BE2C (cell line): ENCODE results near the gene IL7R.

Source experiments
- DNase-seq: peaks from one replicate; pipeline ENCODE4 v3.0.0-alpha.2; 2020
- H3K27me3 ChIP-seq: fragments of 250-450 bp; sonication (Bioruptor Pico); 2 replicates; pipeline ENCODE4 v1.5.1; 2020; ENCODE audit warnings: mild to moderate bottlenecking
- H3K36me3 ChIP-seq: fragments of 250-450 bp; sonication (Bioruptor Pico); 2 replicates; pipeline ENCODE4 v1.5.1; 2020; ENCODE audit warnings: mild to moderate bottlenecking
- H3K4me1 ChIP-seq: fragments of 250-450 bp; sonication (Bioruptor Pico); 2 replicates; pipeline ENCODE4 v1.5.1; 2020
- H3K4me3 ChIP-seq: 2 replicates; pipeline ENCODE4 v1.5.1; 2011; ENCODE audit warnings: low read depth, low read length
- H3K9me3 ChIP-seq: fragments of 250-450 bp; sonication (Bioruptor Pico); 2 replicates; pipeline ENCODE4 v1.5.1; 2020
- CTCF ChIP-seq: IDR thresholded peaks from 2 replicates; pipeline ENCODE4 v1.5.1; 2012; ENCODE audit warnings: mild to moderate bottlenecking, low read depth, low read length

The IL7R gene

GRCh38 chr5:35900972-35901695, 44.4 kb downstream of the IL7R start:
- DNase-seq, result no peak
- no peak overlapping the region for H3K4me3 ChIP-seq
- no peaks in the 10 kb centered on the region for H3K9me3 ChIP-seq
- TF ChIP-seq CTCF, result no peak
- H3K4me1 ChIP-seq, result no peaks in the 10 kb centered on the region
- 0 out of 2 replicates have a peak, but pooled peaks cover 3% of the 10 kb centered on the region for H3K27me3 ChIP-seq
- H3K36me3 ChIP-seq, result no peaks in the 10 kb centered on the region

GRCh38 chr5:35902046-35902672, 45.5 kb downstream of the IL7R start:
- H3K9me3 ChIP-seq, result no peaks in the 10 kb centered on the region
- 0 out of 2 replicates have a peak, but pooled peaks cover 3% of the 10 kb centered on the region for H3K27me3 ChIP-seq
- H3K4me3 ChIP-seq, result no peak overlapping the region
- no peak for TF ChIP-seq CTCF
- no peaks in the 10 kb centered on the region for H3K4me1 ChIP-seq
- H3K36me3 ChIP-seq, result no peaks in the 10 kb centered on the region
- no peak for DNase-seq

- H3K36me3 ChIP-seq, result no peaks in the 10 kb centered on the region
- no peak for DNase-seq
- no peaks in the 10 kb centered on the region for H3K9me3 ChIP-seq
- no peak overlapping the region for H3K4me3 ChIP-seq
- H3K4me1 ChIP-seq, result no peaks in the 10 kb centered on the region
- TF ChIP-seq CTCF, result no peak
- H3K27me3 ChIP-seq, result 0 out of 2 replicates have a peak, but pooled peaks cover 3% of the 10 kb centered on the region
These were observed 47.0 kb downstream of the IL7R start for GRCh38 chr5:35903631-35904203.

GRCh38 chr5:35904443-35905132, 47.9 kb downstream of the IL7R start:
- Histone ChIP-seq H3K4me3 (no peak overlapping the region), H3K36me3 (no peaks in the 10 kb centered on the region), H3K4me1 (no peaks in the 10 kb centered on the region), H3K9me3 (no peaks in the 10 kb centered on the region), H3K27me3 (0 out of 2 replicates have a peak, but pooled peaks cover 3% of the 10 kb centered on the region)
- no peak for DNase-seq
- no peak for TF ChIP-seq CTCF

GRCh38 chr5:35908228-35908627, 51.5 kb downstream of the IL7R start:
- no peak for DNase-seq
- no peak for TF ChIP-seq CTCF
- no peaks in the 10 kb centered on the region for H3K36me3 ChIP-seq
- no peak overlapping the region for H3K4me3 ChIP-seq
- no peaks in the 10 kb centered on the region for H3K27me3 ChIP-seq
- no peaks in the 10 kb centered on the region for H3K9me3 ChIP-seq
- no peaks in the 10 kb centered on the region for H3K4me1 ChIP-seq

GRCh38 chr5:35908814-35909213, 52.1 kb downstream of the IL7R start:
- Histone ChIP-seq H3K4me3 (no peak overlapping the region), H3K4me1 (no peaks in the 10 kb centered on the region), H3K9me3 (no peaks in the 10 kb centered on the region), H3K36me3 (no peaks in the 10 kb centered on the region), H3K27me3 (no peaks in the 10 kb centered on the region)
- no peak for DNase-seq
- no peak for TF ChIP-seq CTCF
